Measurements from ENCODE around the gene CCDC13.

GRCh38 chr3:42752961-42753360 lies 20.1 kb downstream of the CCDC13 start:
- TF ChIP-seq, protein P1, sequence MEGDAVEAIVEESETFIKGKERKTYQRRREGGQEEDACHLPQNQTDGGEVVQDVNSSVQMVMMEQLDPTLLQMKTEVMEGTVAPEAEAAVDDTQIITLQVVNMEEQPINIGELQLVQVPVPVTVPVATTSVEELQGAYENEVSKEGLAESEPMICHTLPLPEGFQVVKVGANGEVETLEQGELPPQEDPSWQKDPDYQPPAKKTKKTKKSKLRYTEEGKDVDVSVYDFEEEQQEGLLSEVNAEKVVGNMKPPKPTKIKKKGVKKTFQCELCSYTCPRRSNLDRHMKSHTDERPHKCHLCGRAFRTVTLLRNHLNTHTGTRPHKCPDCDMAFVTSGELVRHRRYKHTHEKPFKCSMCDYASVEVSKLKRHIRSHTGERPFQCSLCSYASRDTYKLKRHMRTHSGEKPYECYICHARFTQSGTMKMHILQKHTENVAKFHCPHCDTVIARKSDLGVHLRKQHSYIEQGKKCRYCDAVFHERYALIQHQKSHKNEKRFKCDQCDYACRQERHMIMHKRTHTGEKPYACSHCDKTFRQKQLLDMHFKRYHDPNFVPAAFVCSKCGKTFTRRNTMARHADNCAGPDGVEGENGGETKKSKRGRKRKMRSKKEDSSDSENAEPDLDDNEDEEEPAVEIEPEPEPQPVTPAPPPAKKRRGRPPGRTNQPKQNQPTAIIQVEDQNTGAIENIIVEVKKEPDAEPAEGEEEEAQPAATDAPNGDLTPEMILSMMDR (IDR thresholded peaks at IDR 0.05) = no peak
- no peak for TF ChIP-seq POLR2A (IDR thresholded peaks at IDR 0.05)
